LNCaP clone FGC (cell line): Measurements from ENCODE around the gene SYTL3.

Experiments used
- DNase-seq: peaks from one replicate; pipeline ENCODE4 v3.0.0-alpha.2; 2011; ENCODE audit warnings: low read depth
- H3K4me3 ChIP-seq: 2 replicates; pipeline ENCODE4 v1.5.1; 2011; ENCODE audit warnings: mild to moderate bottlenecking, low read depth, low read length, control low read depth
- CTCF ChIP-seq: IDR thresholded peaks from 2 replicates; pipeline ENCODE4 v1.5.1; 2012; ENCODE audit warnings: mild to moderate bottlenecking; ENCODE audit not compliant: control insufficient read depth, insufficient read depth; ENCODE audit errors: extremely low read depth

SYTL3 gene

DNA sequence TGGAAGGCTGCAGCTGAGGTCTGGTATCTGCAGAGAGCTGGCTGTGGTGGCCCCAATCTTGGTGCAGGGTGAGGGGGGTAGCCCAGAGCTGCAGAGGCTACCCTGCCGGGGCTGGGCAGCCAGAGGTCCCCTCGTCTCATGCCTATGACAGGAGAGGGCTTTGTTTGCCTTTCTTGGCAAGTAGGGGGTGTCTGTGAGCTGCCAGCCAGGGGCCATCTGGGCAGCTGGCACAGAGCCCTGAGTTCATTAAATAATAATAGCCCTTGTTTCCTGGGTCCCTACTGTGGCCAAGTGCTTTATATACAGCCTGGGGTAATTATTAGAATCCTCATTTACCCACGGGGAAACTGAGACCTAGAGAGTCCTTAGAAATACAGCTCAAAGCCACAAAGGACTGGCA, 102.8 kb downstream of the SYTL3 start:
- no peak for TF ChIP-seq CTCF
- DNase-seq, result no peak
- H3K4me3 ChIP-seq, result no peak overlapping the region

DNA sequence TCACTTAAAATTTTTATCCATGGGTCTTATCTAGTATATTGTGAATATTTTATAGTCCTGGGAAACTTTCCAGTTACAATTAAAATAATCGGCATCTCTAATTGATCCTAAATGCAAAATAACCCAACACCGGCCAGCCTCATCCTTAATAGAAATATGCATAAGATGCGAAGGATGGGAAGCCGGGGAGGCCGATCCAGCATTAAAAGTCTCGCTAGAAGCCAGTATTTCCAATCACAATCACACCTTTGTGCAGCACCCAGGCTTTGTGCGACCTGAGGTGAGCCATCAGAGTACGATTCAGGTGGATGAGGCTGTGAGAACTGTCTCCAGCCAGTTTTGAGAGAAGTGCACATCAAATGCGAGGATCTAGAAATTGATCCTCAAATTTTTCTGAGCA, 104.0 kb downstream of the SYTL3 start:
- no peak overlapping the region for H3K4me3 ChIP-seq
- DNase-seq, result no peak
- TF ChIP-seq CTCF, result no peak

- no peak for DNase-seq
- no peak for TF ChIP-seq CTCF
These were observed 104.9 kb downstream of the SYTL3 start for GRCh38 chr6:158754738-158755137.

GRCh38 chr6:158755636-158756035, 105.8 kb downstream of the SYTL3 start:
- no peak for TF ChIP-seq CTCF

More at GRCh38 chr6:158754738-158755137, 104.9 kb downstream of the SYTL3 start:
- no peak overlapping the region for H3K4me3 ChIP-seq

GRCh38 chr6:158756126-158756525, 106.3 kb downstream of the SYTL3 start:
- TF ChIP-seq CTCF, result no peak
- no peak for DNase-seq
- H3K4me3 ChIP-seq, result no peak overlapping the region

More at GRCh38 chr6:158755636-158756035, 105.8 kb downstream of the SYTL3 start:
- DNase-seq, result no peak
- no peak overlapping the region for H3K4me3 ChIP-seq

- H3K4me3 ChIP-seq, result no peak overlapping the region
- no peak for DNase-seq
- no peak for TF ChIP-seq CTCF
These were observed 107.3 kb downstream of the SYTL3 start for GRCh38 chr6:158756977-158757752.

- no peak for TF ChIP-seq CTCF
- DNase-seq, result no peak
- no peak overlapping the region for H3K4me3 ChIP-seq
These were observed 107.9 kb downstream of the SYTL3 start for GRCh38 chr6:158757753-158758090.
